B cell (primary cell): ENCODE data around the gene HTR3E. TPM values are rescaled to one million over a fixed set of nuclear protein-coding genes. Genes with fewer than 3 reads are reported as not detected.

Experiments used
- ATAC-seq: fragments of 200-7000 bp; cut with Tn5 transposase; one replicate; pipeline ENCODE4 v1.10.0; 2021; ENCODE audit warnings: low read depth, mild to moderate bottlenecking, moderate number of reproducible peaks, moderate library complexity
- CTCF ChIA-PET: fragments of 350-600 bp; sonication (Branson Sonifier 250); formaldehyde crosslinking; loops from one replicate; lab custom pipeline; 2021; ENCODE audit warnings: antibody characterized with exemption, inconsistent platforms; lab: Charles Lee
- POLR2A ChIA-PET: fragments of 350-600 bp; sonication (Branson Sonifier 250); formaldehyde crosslinking; loops from one replicate; lab custom pipeline; 2021; ENCODE audit warnings: antibody characterized with exemption; lab: Charles Lee
- DNase-seq: peaks from one replicate; pipeline ENCODE4 v3.0.0; 2013
- H2AFZ ChIP-seq: 2 replicates; pipeline ENCODE4 v1.6.1; 2012; ENCODE audit warnings: mild to moderate bottlenecking, low read depth, low read length; ENCODE audit not compliant: insufficient read depth, poor library complexity, severe bottlenecking
- H3K27ac ChIP-seq, 2 donors: 1 replicate in 1 of 2; 2 replicates in 1 of 2; pipeline ENCODE4 v1.5.1; 2012 to 2013; ENCODE audit warnings: low read length in 2 of 2, mild to moderate bottlenecking in 2 of 2, moderate library complexity in 1 of 2
- H3K27me3 ChIP-seq, 4 experiments: fragments of 200-600 bp in 1 of 4; sonication (generic) in 1 of 4; replicated peaks in 1 of 4; 1 replicate in 2 of 4; 2 replicates in 2 of 4; pipeline versions ENCODE4 v1.6.1 to v1.7.0; 2013 to 2016; ENCODE audit warnings: low read length in 3 of 4, mild to moderate bottlenecking in 2 of 4, mixed read lengths in 1 of 4, moderate library complexity in 1 of 4; ENCODE audit not compliant: insufficient read depth in 4 of 4, control insufficient read depth in 3 of 4; ENCODE audit errors: control extremely low read depth in 1 of 4
- H3K36me3 ChIP-seq, 2 experiments: replicated peaks in 1 of 2; 1 replicate in 1 of 2; 2 replicates in 1 of 2; pipeline versions ENCODE4 v1.6.1 to v1.7.1; 2013; ENCODE audit warnings: low read length in 1 of 2; ENCODE audit not compliant: insufficient read depth in 2 of 2, control insufficient read depth in 1 of 2; ENCODE audit errors: control extremely low read depth in 1 of 2, extremely low read depth in 1 of 2
- H3K4me1 ChIP-seq, 2 donors: fragments of 200-600 bp in 1 of 2; sonication (generic) in 1 of 2; 1 replicate in 1 of 2; 2 replicates in 1 of 2; pipeline versions ENCODE4 v1.5.1 to v1.6.1; 2013 to 2017; ENCODE audit warnings: low read length in 2 of 2; ENCODE audit not compliant: control insufficient read depth in 2 of 2, insufficient read depth in 2 of 2
- H3K4me2 ChIP-seq: replicated peaks from 2 replicates; pipeline ENCODE3; 2012; ENCODE audit warnings: mild to moderate bottlenecking, low read depth, low read length; ENCODE audit not compliant: poor library complexity, severe bottlenecking
- H3K4me3 ChIP-seq, 5 experiments: fragments of 200-600 bp in 1 of 5; sonication (generic) in 1 of 5; 1 replicate in 3 of 5; 2 replicates in 2 of 5; pipeline versions ENCODE4 v1.5.1 to v1.7.0; 2011 to 2016; ENCODE audit warnings: low read length in 4 of 5, mild to moderate bottlenecking in 4 of 5, low read depth in 2 of 5, control low read depth in 1 of 5, moderate library complexity in 1 of 5; ENCODE audit not compliant: insufficient read depth in 1 of 5; ENCODE audit errors: control extremely low read depth in 1 of 5, extremely low read depth in 1 of 5
- H3K79me2 ChIP-seq: fragments of 200-600 bp; sonication (generic); one replicate; pipeline ENCODE4 v1.6.0; 2016; ENCODE audit warnings: low read length; ENCODE audit not compliant: control insufficient read depth, insufficient read depth
- H3K9ac ChIP-seq: fragments of 200-600 bp; sonication (generic); 2 replicates; pipeline ENCODE4 v1.6.1; 2017; ENCODE audit warnings: mild to moderate bottlenecking, low read length, moderate library complexity
- H3K9me3 ChIP-seq, 3 donors: one replicate each; pipeline versions ENCODE4 v1.6.1 to v1.7.1; 2013; ENCODE audit warnings: low read length in 2 of 3; ENCODE audit not compliant: control insufficient read depth in 2 of 3, insufficient read depth in 1 of 3; ENCODE audit errors: control extremely low read depth in 1 of 3
- H4K20me1 ChIP-seq: 2 replicates; pipeline ENCODE4 v1.6.0; 2012; ENCODE audit warnings: mild to moderate bottlenecking, low read length; ENCODE audit not compliant: insufficient read depth, control insufficient read depth, poor library complexity, severe bottlenecking
- H3K27ac Mint-ChIP-seq: one replicate; pipeline ENCODE4 v1.8.0; 2021; ENCODE audit warnings: mixed read lengths
- H3K27me3 Mint-ChIP-seq: one replicate; pipeline ENCODE4 v1.8.0; 2021; ENCODE audit warnings: mixed read lengths
- H3K4me1 Mint-ChIP-seq: one replicate; pipeline ENCODE4 v1.8.0; 2021; ENCODE audit warnings: mixed read lengths
- H3K4me3 Mint-ChIP-seq: one replicate; pipeline ENCODE4 v1.8.0; 2021; ENCODE audit warnings: mixed read lengths
- H3K9me3 Mint-ChIP-seq: one replicate; pipeline ENCODE4 v1.8.0; 2022; ENCODE audit warnings: mixed read lengths; ENCODE audit not compliant: insufficient read depth
- EZH2 ChIP-seq: IDR thresholded peaks from 2 replicates; pipeline ENCODE4 v1.6.1; 2012; ENCODE audit warnings: borderline replicate concordance, low read depth, mild to moderate bottlenecking, moderate library complexity, low read length; ENCODE audit not compliant: insufficient read depth, poor library complexity, severe bottlenecking
- WGBS: methylation state at CpG from one replicate; pipeline ENCODE4 v1.1.5; 2013; ENCODE audit warnings: missing lambda C conversion rate; ENCODE audit not compliant: insufficient coverage; 5-methylcytosine and 5-hydroxymethylcytosine counted together
- intact Hi-C: fragments of 100-400 bp; cut with micrococcal nuclease; formaldehyde crosslinking; loops from one replicate; pipeline ENCODE4 v1.10.0; 2022
- polyA plus RNA-seq: library from polyadenylated mRNA; depleted of rRNA; stranded (reverse); fragments of >200 nt; gene quantifications from 2 replicates; pipeline ENCODE4 v1.2.3, GENCODE V29; 2012
- total RNA-seq, 2 donors: library from RNA; stranded (reverse); fragments of 120-200 nt in 1 of 2; gene quantifications; 1 replicate in 1 of 2; 2 replicates in 1 of 2; pipeline versions ENCODE4 v1.2.3 to v1.2.4, GENCODE V29; 2013 to 2022
- TF ChIP-seq, protein P1 (sequence below): fragments of 200-600 bp; IDR thresholded peaks from one replicate; pipeline ENCODE4 v1.8.0; 2022; ENCODE audit warnings: antibody characterized with exemption, mild to moderate bottlenecking

The HTR3E gene
- total and polyA plus RNA-seq, 2 donors (not counting 1 experiment from before 2014, with no cell fraction given): not detected

DNA sequence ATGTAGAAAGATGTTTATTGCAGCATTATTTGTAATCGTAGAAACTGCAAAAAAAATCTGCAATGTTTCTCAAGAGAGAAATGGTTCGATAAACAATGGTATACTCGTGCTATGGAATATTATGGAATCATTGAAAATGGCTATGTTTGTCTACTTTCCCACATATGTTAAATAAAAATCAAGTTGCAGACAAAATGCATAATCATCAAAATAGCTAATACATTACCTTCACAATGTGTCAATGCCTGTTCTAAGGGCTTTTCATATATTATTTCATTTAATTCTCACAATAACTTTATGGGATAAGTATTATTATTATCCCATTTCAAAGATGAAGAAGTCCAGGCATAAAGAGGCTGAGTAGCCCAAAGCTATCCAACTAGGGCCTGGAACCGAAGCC is 36.1 kb downstream of the HTR3E start:
- Histone ChIP-seq H3K4me2 (no peak overlapping the region), H3K9ac (no peak overlapping the region), H3K27me3 (no peaks in the 10 kb centered on the region), H3K79me2 (peaks cover 29% of the 10 kb centered on the region), H4K20me1 (no peaks in the 10 kb centered on the region), H3K27ac (no peak overlapping the region), H2AFZ (no peak overlapping the region), H3K4me3 (no peak overlapping the region), H3K4me1 (peaks cover 15 to 19% of the 10 kb centered on the region in 2 donors), H3K9me3 (no peaks in the 10 kb centered on the region), H3K36me3 (no peaks in the 10 kb centered on the region)
- ChIA-PET POLR2A (interaction anchor here (0.6 to 0.7 kb wide), 2 partner anchors 8 to 53 kb away, joined by 3 to 11 read pairs; no protein-coding TSS in a partner anchor), CTCF (interaction anchor here (1.2 to 1.6 kb wide), 3 partner anchors 115 to 248 kb away, joined by 3 to 5 read pairs (median 3); partner anchors contain the start of gene PARL)
- no peak for ATAC-seq
- Mint-ChIP-seq H3K27me3 (peaks cover 3% of the 10 kb centered on the region), H3K27ac (no peak overlapping the region), H3K4me1 (peaks cover 36% of the 10 kb centered on the region), H3K9me3 (no peaks in the 10 kb centered on the region), H3K4me3 (no peak overlapping the region)
- intact Hi-C loops: no loop called here
- no peak for DNase-seq
- no CpG with 5 or more reads among the region's 4 CpGs for WGBS
- TF ChIP-seq, protein P1, sequence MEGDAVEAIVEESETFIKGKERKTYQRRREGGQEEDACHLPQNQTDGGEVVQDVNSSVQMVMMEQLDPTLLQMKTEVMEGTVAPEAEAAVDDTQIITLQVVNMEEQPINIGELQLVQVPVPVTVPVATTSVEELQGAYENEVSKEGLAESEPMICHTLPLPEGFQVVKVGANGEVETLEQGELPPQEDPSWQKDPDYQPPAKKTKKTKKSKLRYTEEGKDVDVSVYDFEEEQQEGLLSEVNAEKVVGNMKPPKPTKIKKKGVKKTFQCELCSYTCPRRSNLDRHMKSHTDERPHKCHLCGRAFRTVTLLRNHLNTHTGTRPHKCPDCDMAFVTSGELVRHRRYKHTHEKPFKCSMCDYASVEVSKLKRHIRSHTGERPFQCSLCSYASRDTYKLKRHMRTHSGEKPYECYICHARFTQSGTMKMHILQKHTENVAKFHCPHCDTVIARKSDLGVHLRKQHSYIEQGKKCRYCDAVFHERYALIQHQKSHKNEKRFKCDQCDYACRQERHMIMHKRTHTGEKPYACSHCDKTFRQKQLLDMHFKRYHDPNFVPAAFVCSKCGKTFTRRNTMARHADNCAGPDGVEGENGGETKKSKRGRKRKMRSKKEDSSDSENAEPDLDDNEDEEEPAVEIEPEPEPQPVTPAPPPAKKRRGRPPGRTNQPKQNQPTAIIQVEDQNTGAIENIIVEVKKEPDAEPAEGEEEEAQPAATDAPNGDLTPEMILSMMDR: no peak
- no peak for TF ChIP-seq EZH2
